Uterus (tissue), 4 donors: ENCODE results near the gene IFNA13. TPM values are rescaled to one million over a fixed set of nuclear protein-coding genes. Genes with fewer than 3 reads are reported as not detected.

Experiments used
- DNase-seq, 2 donors: peaks; one replicate each; pipeline ENCODE4 v3.0.0-alpha.2; 2019 to 2020
- H3K27ac ChIP-seq, 2 donors: fragments of 200-600 bp; sonication (generic); 1 replicate in 1 of 2; 2 replicates in 1 of 2; pipeline ENCODE4 v1.5.1; 2016 to 2018
- H3K27me3 ChIP-seq, 2 donors: fragments of 200-600 bp; sonication (generic); one replicate each; pipeline ENCODE4 v1.5.1; 2018 to 2019; ENCODE audit warnings: control low read depth in 1 of 2
- H3K36me3 ChIP-seq, 2 donors: fragments of 200-600 bp; sonication (generic); one replicate each; pipeline ENCODE4 v1.5.1; 2019; ENCODE audit warnings: control low read depth in 1 of 2
- H3K4me1 ChIP-seq, 2 donors: fragments of 200-600 bp; sonication (generic); one replicate each; pipeline ENCODE4 v1.5.1; 2018 to 2019; ENCODE audit warnings: control low read depth in 1 of 2
- H3K4me3 ChIP-seq, 2 donors: fragments of 200-600 bp; sonication (generic); 1 replicate in 1 of 2; 2 replicates in 1 of 2; pipeline ENCODE4 v1.5.1; 2018 to 2019; ENCODE audit warnings: mild to moderate bottlenecking in 1 of 2
- H3K9me3 ChIP-seq, 2 donors: fragments of 200-600 bp; sonication (generic); one replicate each; pipeline ENCODE4 v1.5.1; 2019; ENCODE audit warnings: control low read depth in 1 of 2
- POLR2A ChIP-seq, 2 donors: fragments of 450-650 bp; IDR thresholded peaks; one replicate each; pipeline ENCODE4 v1.6.1; 2016; ENCODE audit warnings: antibody characterized with exemption in 2 of 2, mild to moderate bottlenecking in 1 of 2, moderate library complexity in 1 of 2
- intact Hi-C: fragments of 100-400 bp; cut with DNase I; formaldehyde crosslinking; loops from one replicate; pipeline ENCODE4 v1.15.1; 2023; ENCODE audit warnings: low total_unique reads
- total RNA-seq, 4 donors: library from RNA; depleted of rRNA in 3 of 4; stranded (reverse); fragments of >200 nt in 3 of 4; gene quantifications; one replicate each; pipeline versions ENCODE4 v1.1.0 to v1.2.4, GENCODE V29; 2014 to 2023
- TF ChIP-seq, protein P1 (sequence below), 4 experiments: fragments of 200-600 bp in 2 of 4; fragments of 450-650 bp in 2 of 4; sonication (generic) in 2 of 4; IDR thresholded peaks; one replicate each; pipeline ENCODE4 v1.5.1; 2016 to 2019; ENCODE audit warnings: antibody characterized with exemption in 4 of 4, mild to moderate bottlenecking in 2 of 4, moderate library complexity in 1 of 4
- donor health status: DM: yes; HTN: yes; CAD: no.

IFNA13 gene
- total RNA-seq, 4 donors from 2014 or later: not detected

DNA sequence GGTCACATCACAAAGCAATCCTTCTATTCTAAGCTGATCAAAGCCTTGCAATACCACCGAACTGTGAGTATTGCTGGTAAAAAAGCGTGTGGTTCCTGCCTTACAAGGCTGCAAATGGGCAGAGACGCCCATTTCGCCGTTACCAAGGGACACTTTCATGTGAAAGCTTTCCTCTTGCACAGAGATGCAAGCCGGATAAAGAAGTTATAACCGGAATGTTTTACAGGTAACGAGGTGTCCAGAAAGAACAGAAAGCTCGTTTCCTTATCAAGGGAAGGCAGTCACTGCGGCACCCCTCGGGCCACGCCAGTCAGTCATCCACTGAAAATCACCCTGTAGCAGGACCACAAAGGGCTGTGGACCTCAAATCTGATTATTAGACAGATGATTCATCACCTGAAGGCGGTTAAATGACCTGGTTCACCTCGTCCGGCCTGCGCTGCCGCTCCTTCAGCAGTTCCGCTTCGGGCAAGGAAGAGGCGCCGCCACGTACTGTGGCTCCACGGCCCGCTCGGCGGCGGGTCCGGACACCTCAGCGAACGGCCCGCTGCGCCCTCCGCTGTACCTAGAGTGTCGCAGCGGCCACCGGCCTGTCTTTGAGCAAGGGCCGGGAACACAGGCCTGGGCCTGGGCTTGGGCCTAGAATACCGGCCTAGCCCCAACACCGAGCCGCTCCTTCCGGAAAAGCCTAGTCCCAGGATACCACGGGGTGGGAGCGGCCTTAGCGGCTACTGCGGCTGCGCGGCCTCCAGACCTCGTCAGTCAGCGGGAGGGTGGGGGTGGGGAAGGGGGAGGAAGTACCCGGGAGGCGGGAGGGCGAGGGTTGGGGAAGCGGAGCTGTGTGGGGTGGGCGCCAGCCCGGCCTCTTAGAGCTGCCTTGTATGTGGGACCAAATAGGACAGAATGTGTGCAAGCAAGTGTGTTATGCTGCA lies 32.9 kb downstream of the IFNA13 start, which contains the start of gene KLHL9:
KLHL9 (minus strand) TSS at position 704 of the 932 bp plus-strand sequence; CDS start at position 159, 545 bp downstream.
- DNase-seq: peak; percentile 91 to 93
- H3K4me3 ChIP-seq: peak within 1 kb of the TSS; percentile 64 to 66
- H3K9me3 ChIP-seq: no peaks in the 10 kb centered on the region
- peak in 1 of 2 donors; percentile 71 for TF ChIP-seq POLR2A (IDR thresholded peaks at IDR 0.05)
- TF ChIP-seq, protein P1, sequence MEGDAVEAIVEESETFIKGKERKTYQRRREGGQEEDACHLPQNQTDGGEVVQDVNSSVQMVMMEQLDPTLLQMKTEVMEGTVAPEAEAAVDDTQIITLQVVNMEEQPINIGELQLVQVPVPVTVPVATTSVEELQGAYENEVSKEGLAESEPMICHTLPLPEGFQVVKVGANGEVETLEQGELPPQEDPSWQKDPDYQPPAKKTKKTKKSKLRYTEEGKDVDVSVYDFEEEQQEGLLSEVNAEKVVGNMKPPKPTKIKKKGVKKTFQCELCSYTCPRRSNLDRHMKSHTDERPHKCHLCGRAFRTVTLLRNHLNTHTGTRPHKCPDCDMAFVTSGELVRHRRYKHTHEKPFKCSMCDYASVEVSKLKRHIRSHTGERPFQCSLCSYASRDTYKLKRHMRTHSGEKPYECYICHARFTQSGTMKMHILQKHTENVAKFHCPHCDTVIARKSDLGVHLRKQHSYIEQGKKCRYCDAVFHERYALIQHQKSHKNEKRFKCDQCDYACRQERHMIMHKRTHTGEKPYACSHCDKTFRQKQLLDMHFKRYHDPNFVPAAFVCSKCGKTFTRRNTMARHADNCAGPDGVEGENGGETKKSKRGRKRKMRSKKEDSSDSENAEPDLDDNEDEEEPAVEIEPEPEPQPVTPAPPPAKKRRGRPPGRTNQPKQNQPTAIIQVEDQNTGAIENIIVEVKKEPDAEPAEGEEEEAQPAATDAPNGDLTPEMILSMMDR (IDR thresholded peaks at IDR 0.05): peak in 1 of 4 experiments; percentile 14
- H3K4me1 ChIP-seq: peaks cover 8 to 15% of the 10 kb centered on the region in 2 donors
- intact Hi-C loops: loop anchor here (10.0 kb wide), 1 partner anchor 470 kb away; the partner anchor contains the start of gene MTAP
- H3K36me3 ChIP-seq: no peaks in the 10 kb centered on the region
- H3K27me3 ChIP-seq: no peaks in the 10 kb centered on the region
- peak within 1 kb of the TSS; percentile 86 to 94 for H3K27ac ChIP-seq

GRCh38 chr9:21333226-21333625 lies 34.6 kb downstream of the IFNA13 start:
- Histone ChIP-seq H3K27ac (no peak overlapping the region), H3K27me3 (no peaks in the 10 kb centered on the region), H3K4me3 (no peak overlapping the region), H3K4me1 (peaks cover 8 to 18% of the 10 kb centered on the region in 2 donors), H3K9me3 (no peaks in the 10 kb centered on the region), H3K36me3 (no peaks in the 10 kb centered on the region)
- no peak for DNase-seq
- intact Hi-C loops: loop anchor here (10.0 kb wide), 1 partner anchor 472 kb away; the partner anchor contains the start of gene MTAP
- no peak for TF ChIP-seq POLR2A (IDR thresholded peaks at IDR 0.05)
- TF ChIP-seq, protein P1 (IDR thresholded peaks at IDR 0.05): no peak

DNA sequence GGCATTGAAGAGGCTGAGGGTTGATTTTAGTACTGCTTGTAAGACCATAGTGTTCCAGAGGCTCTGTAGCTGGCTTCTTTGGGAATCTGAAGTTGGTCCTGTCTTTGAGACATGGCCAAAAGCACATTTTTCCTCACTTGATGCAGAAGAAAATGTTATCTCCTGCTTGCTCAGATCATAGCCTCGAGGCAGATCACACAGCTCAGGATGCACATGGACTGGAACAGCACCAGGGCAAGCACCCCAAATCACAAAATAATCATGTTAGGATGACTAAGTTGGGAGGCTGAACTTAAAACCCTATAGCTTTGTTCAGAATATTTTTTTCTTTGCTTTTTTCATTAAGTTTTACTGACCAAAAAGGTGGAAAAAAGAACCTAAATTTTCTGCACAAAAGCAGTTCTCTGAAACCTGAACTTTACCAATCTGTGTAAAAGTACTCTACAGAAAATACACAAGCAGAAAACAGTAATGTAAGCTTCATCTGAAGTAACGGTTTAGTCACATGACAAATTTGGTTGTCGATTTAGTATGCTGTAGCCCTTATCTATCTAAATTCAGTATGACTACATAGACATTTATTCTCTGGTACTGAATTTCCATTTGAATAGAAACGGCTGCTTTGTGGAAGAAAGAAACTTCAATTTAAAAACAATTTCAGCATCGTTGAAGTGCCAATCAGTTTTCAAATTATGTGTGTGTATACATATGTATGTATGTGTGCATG lies 36.0 kb downstream of the IFNA13 start:
- TF ChIP-seq, protein P1 (IDR thresholded peaks at IDR 0.05): no peak
- no peak for TF ChIP-seq POLR2A (IDR thresholded peaks at IDR 0.05)
- Histone ChIP-seq H3K4me3 (no peak overlapping the region), H3K9me3 (no peaks in the 10 kb centered on the region), H3K4me1 (peaks cover 8 to 18% of the 10 kb centered on the region in 2 donors), H3K27ac (no peak overlapping the region), H3K27me3 (no peaks in the 10 kb centered on the region), H3K36me3 (no peaks in the 10 kb centered on the region)
- no peak for DNase-seq
- intact Hi-C loops: loop anchor here (10.0 kb wide), 1 partner anchor 473 kb away; the partner anchor contains the start of gene MTAP

DNA sequence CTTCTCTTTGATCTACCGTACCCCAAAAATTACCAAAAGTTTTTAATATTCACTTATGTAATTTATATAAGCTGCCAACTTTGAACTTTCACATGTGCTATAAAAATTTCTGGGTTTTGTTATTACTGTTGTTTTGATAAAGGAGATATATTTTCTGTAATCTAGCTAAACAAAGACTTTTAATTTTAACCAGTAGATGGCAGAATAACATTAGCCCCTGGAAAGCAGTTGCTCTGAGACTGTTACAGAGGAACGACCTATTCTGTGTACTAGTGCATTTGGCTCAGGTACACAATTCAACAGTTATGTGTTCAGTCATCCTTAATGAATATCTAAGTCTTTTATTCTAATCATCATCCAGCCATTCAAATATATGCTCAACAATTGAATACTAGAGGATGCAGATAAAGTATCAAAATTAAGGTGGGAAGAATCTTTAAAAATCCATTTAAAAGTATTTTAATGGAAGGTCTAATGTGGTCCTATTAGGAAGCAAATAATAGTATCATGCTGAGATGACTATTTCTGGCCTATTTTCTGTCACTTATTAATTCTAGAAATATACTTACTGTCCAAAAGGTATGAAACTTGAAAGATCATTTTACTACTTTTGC lies 41.2 kb downstream of the IFNA13 start:
- H3K27ac ChIP-seq: no peak overlapping the region
- H3K4me3 ChIP-seq: no peak overlapping the region
- no peaks in the 10 kb centered on the region for H3K36me3 ChIP-seq
- H3K9me3 ChIP-seq: no peaks in the 10 kb centered on the region
- peaks cover 0 to 14% of the 10 kb centered on the region in 2 donors for H3K4me1 ChIP-seq
- no peaks in the 10 kb centered on the region for H3K27me3 ChIP-seq
- no peak for DNase-seq
- intact Hi-C loops: no loop called here
- TF ChIP-seq POLR2A (IDR thresholded peaks at IDR 0.05): no peak
- TF ChIP-seq, protein P1 (IDR thresholded peaks at IDR 0.05): peak; percentile 64 to 71 (median 68)
